Right lung (tissue), 5 donors: Measurements from ENCODE around the gene ITPR2. TPM values are rescaled to one million over a fixed set of nuclear protein-coding genes. Genes with fewer than 3 reads are reported as not detected.

ENCODE experiments used
- DNase-seq, 2 donors: peaks; one replicate each; pipeline ENCODE4 v3.0.0-alpha.2; 2013
- polyA plus RNA-seq, 5 donors: library from polyadenylated mRNA; unstranded; fragments of 120-200 nt; gene quantifications; one replicate each; pipeline versions ENCODE4 v1.2.1 to v1.2.3, GENCODE V29; 2013; ENCODE audit warnings: inconsistent platforms in 1 of 5, low replicate concordance in 1 of 5; ENCODE audit not compliant: insufficient read length in 5 of 5, insufficient read depth in 1 of 5

Gene ITPR2
- polyA plus RNA-seq, 5 donors = 4.0 to 7.2 (median 6.9) TPM

DNA sequence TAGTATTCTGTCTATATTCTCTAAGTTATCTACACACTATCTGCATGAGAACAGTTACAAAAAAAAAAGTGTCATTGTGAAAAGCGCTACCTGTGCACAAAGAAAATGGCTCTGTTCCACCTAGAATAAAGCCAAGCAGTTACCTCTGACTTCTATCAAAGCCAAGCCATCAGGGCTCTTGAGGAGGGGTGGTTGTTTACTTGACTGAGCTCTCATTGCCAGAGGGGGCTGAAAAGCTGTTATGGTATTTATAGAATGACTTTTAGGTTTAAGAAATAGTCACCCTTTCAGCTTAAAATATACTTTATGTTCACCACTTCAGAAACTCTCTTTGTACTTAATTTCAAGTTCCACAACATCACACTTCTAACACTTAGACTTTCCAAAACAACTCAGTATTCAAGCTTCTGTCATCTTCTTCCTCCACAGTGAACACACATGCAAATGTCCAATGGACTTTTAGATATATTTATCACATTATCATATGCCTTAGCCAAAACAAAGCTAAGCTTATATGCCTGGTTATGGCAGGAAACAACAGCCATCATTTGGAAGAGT is 7.5 kb downstream of the ITPR2 start:
- no peak for DNase-seq

GRCh38 chr12:26823390-26823789 is 9.6 kb downstream of the ITPR2 start:
- DNase-seq = no peak

DNA sequence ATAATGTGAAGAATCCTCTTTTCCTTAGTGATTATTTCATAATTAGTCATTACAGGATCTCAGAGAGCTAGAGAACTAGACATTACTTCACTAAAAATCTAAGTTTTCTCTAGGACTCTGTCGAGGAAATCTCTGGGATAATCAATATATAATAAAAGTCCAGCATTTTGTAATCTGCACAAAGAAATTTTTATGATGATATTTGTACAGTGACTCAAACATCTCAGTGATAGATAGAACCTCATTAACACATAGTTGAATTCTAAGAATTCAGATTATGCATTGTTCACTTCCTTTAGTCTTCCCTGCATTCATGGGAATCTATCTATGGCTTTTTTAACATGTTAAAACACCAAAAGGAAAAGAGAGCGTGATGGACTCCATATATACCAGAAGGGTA is 11.0 kb downstream of the ITPR2 start:
- DNase-seq = no peak

DNA sequence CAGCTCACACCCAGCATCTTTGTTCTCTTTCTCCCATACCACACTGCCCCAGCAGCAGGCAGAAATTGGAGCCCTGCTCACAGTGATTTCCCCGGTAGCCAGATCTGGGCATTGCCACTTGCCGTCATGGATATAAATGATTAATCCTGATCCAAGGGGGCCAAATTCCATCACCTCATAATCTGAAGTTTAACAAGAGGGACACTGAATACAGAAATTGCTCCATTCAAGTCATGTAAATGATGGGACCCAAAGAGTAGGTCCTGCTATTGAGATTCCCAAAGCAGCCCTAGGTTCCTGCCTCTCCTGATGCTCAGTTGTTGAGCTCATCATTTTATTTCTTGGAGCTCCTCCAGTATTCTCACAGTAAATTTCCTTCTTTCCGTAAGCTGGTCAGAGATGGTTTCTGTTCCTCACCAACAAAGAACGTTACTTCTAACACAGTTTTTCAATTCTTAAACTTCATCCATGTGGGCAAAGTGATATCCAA is 11.7 kb downstream of the ITPR2 start:
- no peak for DNase-seq

GRCh38 chr12:26818636-26819035 is 14.4 kb downstream of the ITPR2 start:
- DNase-seq = no peak

DNA sequence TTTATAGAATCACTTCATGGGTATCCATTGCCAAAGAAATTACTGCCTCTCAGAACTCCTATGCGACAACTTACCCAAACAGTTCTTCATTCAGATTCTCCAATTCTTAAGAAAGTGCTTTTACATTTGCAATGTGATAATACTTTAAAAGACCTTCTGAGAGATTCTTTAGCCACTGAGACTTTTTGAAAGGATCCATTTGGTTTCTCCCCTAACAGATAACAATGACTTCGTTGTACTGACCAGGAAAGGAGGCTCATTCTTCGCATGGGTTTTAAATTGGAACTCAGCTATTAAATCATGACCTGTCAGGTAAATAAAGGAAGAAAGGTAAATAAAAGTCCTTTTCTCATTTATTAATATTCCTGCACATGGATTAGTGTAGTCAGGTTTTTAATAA is 14.8 kb downstream of the ITPR2 start:
- no peak for DNase-seq

- no peak for DNase-seq
Observed at GRCh38 chr12:26817183-26817591, 15.8 kb downstream of the ITPR2 start.

DNA sequence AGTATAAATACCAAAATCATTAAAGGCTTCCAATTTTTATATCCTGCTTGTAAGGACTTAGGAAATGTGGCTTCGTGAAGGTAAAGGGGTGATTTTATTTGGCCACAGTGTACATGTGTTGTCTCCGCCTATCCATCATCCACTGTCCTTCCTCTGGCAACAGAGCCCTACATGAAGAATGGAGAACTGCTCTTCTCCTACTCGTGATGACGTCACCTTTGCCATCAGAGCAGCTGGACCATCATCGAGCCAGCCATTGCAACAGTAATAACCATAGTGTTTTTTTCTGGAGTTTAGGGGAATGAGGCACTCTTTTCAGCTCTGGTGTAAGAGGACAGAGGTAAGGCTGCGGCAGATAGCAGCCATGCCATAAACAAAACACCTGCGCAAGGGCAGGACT is 19.2 kb downstream of the ITPR2 start:
- no peak for DNase-seq

DNA sequence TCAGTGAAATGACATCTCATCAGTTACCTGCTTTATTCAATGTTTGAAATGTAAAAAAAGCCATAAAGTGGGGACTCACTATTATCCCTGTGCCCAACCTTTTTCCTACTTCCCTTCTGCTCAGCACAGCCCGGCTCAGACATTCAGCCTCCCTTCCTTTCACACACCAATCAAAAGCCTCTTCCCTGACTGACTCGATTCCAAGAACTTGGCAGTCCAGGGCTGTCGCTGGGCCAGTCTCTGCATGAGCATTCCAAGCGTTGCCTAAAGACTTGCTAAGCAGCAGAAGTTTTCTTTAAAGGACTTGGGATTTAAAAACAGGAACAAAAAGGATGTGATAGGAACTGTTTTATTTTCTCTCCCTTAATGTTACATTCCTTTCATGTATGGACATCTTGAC is 22.7 kb downstream of the ITPR2 start:
- DNase-seq = peak; percentile 49 to 67

DNA sequence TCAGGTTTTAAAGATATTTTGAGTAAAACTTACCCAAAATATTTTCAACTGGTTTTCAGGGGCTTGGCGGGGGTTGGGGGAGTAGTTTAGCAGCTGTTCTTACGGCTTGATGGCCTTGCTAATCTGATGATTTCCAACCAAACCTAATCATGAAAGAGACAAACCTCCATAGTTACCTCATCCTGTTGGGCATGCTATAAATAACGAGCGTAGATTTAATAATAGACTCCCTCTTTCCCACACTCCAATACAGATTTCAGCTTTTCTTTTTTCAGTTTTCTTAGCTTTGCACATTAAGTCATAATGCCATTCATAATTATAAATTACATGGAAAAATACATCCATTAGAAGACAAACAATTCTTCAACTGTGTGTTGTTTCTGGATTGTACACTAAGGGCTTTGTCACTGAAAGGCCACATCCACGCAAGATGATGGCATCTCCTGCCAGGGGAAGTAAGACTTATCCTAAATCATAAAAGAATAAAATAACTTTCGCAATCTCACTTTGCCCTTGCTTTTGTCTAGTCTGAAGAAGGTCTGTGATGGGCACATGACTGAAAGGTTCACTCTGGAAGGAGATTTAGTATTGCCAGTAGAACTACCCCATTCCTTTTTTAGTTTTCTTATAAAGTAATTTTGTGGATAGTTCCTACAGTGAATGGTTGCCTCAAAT is 23.2 kb downstream of the ITPR2 start:
- no peak for DNase-seq

DNA sequence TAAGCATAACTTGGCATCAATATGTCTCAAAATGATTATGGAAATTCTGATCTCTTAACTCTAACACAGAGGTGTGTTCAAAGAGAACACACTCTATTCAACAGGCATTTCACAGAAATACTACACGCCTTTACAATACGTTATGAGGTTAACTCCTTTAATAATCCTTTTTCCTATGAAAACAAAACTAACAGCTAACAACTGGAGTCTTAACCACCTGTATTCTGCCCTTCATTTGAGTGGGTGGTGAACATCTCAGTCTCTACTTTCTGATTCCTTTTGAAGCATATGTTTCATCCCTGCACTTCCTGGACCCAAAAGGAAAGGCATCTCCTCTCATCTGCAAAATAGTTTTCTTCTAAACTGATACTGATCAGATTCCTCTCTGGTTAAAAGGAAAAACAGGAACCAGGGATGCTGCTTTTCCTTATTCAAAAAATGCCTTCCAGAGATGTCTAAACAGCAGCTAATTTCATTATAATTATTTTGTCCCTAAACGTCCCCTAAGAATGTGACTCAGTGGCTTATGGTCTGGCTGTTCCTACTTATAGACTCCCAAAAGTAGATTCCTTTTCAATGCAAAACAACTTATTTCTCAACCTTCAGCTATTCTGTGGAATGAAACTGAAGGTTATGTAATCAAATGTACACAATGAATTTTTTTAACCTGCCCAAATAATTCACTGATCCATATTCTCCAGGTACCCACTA is 24.1 kb downstream of the ITPR2 start:
- no peak for DNase-seq

GRCh38 chr12:26807292-26807691 is 25.7 kb downstream of the ITPR2 start:
- no peak for DNase-seq

DNA sequence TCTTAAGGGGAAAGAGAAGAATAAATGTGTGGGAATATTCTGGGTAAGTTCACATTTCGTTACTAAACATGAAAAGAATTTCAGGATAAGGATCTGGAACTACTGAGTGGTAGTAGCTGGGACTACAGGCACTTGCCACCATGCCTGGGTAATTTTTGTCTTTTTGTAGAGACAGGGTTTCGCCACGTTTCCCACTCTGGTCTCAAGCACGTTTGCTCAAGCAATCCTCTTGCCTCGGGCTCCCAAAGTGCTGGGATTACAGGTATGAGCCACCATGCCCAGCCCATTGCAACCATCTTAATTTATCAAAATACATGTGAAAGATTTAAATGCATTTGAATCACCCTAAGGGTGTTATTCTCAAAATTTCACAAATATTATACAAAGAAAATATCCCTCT is 26.4 kb downstream of the ITPR2 start:
- no peak for DNase-seq

GRCh38 chr12:26805401-26805971 is 27.5 kb downstream of the ITPR2 start:
- DNase-seq = no peak

DNA sequence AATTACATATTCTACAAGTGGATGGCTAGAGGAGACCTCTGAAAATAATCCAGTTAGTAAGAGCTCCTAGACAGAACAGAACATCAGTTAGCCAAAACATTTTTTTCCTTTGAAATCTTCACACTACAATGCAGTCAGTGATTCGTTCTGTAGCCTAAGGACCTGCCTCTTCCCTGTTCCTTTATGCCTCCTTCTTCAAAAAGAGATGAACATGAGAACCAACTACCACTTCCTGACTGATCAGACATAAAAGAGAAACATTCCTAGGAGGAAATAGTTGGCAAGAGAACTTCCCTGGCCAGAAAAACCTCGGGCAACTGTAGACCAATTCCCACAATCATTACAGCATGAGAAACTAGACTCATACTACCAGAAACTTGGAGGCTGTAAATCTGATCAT is 29.4 kb downstream of the ITPR2 start:
- no peak for DNase-seq

DNA sequence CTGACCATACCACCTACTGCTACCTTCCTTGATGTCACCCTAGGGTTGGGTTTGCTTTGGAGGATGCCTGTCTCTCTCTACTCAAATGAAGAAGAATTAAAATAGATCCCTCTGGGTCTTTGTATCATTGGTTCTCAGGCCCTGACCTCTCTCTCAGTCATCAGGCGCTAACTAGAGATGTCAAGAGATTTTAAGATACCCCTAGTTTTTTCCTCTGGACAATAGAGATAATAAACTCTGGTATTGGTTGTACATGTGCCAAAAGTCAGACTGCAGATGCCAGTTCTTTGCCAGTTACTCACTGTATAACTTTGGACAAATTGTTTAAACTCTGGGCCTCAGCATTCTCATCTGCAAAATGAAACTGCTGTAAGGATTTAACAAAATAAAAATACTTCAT is 31.5 kb downstream of the ITPR2 start:
- DNase-seq = no peak

DNA sequence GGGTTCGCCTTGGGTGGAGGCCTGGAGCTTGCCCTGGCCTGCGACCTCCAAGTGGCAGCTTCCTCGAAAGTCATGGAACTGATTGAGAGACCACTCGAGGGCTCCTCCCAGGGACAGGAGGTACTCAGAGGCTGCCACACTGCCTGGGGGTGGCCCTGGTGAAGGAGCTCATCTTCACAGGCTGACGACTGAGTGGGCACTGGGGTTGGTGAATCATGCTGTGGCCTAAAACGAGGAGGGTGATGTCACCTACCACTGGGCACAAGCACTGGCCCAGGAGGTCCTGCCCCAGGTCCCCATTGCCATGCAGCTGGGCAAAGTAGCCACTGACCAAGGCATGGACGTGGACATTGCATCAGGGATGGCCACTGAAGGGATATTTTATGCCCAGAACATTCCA is 32.1 kb downstream of the ITPR2 start:
- no peak for DNase-seq

DNA sequence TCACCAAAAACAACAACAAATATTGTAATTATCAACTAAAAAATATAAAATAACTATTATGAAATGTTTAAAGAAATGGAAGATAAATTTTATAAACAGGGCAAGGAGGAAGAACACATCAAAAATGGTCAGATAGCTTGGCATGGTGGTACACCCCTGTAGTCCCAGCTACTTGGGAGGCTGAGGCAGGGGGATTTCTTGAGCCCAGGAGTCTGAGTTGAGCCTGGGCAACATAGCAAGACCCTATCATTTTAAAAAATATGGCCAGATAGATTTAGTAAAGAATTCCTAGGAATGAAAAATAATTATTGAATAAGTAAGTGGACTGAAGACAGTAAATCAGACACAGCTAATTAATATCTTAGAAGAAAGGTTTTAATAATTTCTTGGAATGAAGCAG is 32.6 kb downstream of the ITPR2 start:
- DNase-seq = no peak

GRCh38 chr12:26799741-26800140 is 33.3 kb downstream of the ITPR2 start:
- DNase-seq = no peak

GRCh38 chr12:26798640-26799039 is 34.4 kb downstream of the ITPR2 start:
- no peak for DNase-seq

DNA sequence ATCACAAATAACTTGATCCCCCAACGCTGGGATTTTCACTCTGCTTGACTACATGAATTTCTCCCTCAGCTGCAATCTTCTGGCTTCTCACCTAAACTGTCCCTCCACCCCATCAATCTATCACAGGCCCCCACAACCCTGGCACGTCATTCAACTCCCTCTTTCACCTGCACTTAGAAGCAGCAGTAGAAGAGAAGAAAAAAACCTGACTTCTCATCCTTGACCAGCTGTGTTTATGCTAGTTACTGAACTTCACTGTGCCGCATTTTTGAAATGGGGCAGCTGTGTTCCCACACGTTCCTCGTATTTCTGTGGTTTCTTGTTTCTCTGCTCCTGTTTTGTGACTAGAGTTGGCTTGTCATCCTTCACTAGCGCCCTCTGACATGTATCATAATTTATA is 35.0 kb downstream of the ITPR2 start:
- peak; percentile 60 to 69 for DNase-seq

DNA sequence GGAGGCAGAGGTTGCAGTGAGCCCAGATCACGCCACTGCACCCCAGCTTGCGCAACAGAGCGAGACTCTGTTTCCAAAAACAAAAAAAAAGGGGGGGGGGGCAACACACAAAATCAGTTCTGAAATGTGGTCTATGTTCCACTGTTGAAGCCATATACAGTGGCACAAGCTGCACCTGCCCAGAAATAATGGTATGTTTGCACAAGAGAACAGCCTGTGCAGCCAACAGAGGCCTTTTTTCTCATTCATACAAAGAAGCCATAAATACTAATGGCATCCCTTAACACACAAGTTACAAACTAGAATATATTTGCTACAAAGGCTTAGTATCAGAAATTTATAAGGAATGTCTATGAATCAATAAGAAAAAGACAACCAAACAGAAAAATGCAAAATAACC is 37.1 kb downstream of the ITPR2 start:
- no peak for DNase-seq

DNA sequence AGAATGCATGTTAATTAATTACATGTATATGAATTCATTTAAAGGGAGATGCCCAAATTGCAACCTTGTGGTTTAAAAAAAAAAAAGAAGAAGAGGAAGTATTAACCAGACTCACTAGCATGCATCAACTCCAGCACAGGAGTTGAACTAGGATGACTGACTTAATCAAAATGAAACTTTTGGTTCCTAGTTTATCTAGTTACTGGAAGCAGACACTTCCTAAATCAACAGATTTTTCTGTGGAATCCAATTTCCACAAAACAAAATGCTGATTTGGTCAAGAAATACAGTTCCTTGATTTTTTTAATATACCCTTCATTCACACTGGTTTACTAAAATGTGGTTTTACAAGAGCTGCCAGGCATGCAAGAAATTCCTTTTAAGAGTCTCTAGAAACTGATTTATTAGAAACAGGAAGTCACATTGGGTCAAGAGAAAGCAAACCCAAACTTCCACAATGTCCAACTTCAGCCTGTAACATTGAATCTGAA is 41.6 kb downstream of the ITPR2 start:
- no peak for DNase-seq
